ENCODE measurements around the gene C4orf33.

DNA sequence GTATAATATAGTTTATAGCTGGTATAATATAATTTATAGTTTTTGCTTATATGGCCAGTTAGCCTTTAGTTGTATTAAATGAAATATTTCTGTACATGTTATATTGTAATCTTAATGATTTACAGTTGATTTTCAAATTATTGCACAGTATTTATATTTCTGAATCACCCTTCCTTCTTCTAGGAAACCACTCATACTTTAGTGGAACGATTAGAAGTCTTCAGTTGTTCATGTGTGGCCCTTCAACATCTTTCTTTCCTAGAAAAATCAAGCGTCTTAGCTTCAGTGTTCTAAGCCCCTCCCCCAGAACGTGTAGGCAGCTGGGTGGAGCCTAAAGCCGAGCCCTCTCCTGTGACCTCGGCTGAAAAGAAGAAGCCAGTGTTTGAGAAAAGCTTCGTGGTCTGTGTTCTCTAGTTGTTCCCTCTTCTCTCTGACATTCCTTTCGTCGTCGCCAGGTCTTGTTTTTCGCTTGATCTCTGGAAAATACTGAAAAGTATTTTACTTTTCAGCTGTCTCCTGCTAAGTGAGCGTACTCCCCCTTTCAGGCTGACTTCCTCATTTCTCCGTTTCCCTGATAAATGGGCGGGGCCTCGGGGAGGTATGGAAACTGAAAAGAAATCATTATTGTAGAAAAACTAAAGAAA is at the start of gene C4orf33:
- no peak for TF ChIP-seq EZH2 (IDR thresholded peaks at IDR 0.05; ENCODE audit: borderline replicate concordance, low read length)
- TF ChIP-seq, protein P1, sequence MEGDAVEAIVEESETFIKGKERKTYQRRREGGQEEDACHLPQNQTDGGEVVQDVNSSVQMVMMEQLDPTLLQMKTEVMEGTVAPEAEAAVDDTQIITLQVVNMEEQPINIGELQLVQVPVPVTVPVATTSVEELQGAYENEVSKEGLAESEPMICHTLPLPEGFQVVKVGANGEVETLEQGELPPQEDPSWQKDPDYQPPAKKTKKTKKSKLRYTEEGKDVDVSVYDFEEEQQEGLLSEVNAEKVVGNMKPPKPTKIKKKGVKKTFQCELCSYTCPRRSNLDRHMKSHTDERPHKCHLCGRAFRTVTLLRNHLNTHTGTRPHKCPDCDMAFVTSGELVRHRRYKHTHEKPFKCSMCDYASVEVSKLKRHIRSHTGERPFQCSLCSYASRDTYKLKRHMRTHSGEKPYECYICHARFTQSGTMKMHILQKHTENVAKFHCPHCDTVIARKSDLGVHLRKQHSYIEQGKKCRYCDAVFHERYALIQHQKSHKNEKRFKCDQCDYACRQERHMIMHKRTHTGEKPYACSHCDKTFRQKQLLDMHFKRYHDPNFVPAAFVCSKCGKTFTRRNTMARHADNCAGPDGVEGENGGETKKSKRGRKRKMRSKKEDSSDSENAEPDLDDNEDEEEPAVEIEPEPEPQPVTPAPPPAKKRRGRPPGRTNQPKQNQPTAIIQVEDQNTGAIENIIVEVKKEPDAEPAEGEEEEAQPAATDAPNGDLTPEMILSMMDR (IDR thresholded peaks at IDR 0.05; ENCODE audit: low read length), result no peak

Measured in OCI-LY1 (cell line).